Bronchial epithelial cell (primary cell): Measurements from ENCODE around the gene IL6R. TPM values are rescaled to one million over a fixed set of nuclear protein-coding genes. Genes with fewer than 3 reads are reported as not detected.
A peak's percentile ranks its signal among the peaks of the same experiment; 100 is the strongest.

Source experiments
- DNase-seq: peaks from one replicate; pipeline ENCODE4 v3.0.0-alpha.2; 2010; ENCODE audit warnings: low read depth
- FAIRE-seq: peaks from 2 replicates; lab custom pipeline; 2011; peaks lifted over from hg19 to GRCh38; lab: Jason Lieb, UNC
- H3K27me3 ChIP-seq: 2 replicates; pipeline ENCODE4 v1.5.1; 2011; ENCODE audit warnings: low read length; ENCODE audit not compliant: control insufficient read depth, insufficient read depth
- H3K36me3 ChIP-seq: 2 replicates; pipeline ENCODE4 v1.5.1; 2011; ENCODE audit warnings: low read length; ENCODE audit not compliant: control insufficient read depth, insufficient read depth
- H3K4me3 ChIP-seq: 2 replicates; pipeline ENCODE4 v1.5.1; 2011; ENCODE audit warnings: mild to moderate bottlenecking, low read depth, low read length, control low read depth
- total RNA-seq: library from RNA; depleted of rRNA; stranded (reverse); fragments of >200 nt; gene quantifications from 2 replicates; pipeline ENCODE4 v1.2.1, GENCODE V29; 2014
- TF ChIP-seq, protein P1 (sequence below): IDR thresholded peaks from 2 replicates; pipeline ENCODE4 v1.5.1; 2011; ENCODE audit warnings: mild to moderate bottlenecking, moderate library complexity, low read length, control low read depth, inconsistent platforms; ENCODE audit not compliant: insufficient read depth, severe bottlenecking

IL6R gene
- total RNA-seq, 1 donor from 2014 or later = 47.9 TPM

DNA sequence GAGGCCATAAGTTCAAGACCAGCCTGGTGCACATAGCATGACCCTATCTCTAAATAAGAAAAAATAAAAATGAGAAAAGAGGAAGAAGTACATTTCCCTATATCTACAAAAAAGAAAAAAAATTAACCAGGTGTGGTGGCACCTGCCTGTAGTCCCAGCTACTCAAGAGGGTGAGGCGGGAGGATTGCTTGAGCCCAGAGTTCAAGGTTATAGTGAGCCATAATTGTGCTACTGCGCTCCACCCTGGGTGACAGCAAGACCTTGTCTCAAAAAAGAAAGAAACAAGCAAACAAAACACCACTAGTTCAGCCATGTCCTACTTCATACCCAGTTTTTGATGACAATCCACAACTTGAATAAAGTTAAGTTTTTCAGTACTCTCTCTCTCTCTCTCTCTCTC, 66.2 kb downstream of the IL6R start:
- no peaks in the 10 kb centered on the region for H3K27me3 ChIP-seq
- no peaks in the 10 kb centered on the region for H3K36me3 ChIP-seq
- no peak for FAIRE-seq
- DNase-seq = no peak
- TF ChIP-seq, protein P1, sequence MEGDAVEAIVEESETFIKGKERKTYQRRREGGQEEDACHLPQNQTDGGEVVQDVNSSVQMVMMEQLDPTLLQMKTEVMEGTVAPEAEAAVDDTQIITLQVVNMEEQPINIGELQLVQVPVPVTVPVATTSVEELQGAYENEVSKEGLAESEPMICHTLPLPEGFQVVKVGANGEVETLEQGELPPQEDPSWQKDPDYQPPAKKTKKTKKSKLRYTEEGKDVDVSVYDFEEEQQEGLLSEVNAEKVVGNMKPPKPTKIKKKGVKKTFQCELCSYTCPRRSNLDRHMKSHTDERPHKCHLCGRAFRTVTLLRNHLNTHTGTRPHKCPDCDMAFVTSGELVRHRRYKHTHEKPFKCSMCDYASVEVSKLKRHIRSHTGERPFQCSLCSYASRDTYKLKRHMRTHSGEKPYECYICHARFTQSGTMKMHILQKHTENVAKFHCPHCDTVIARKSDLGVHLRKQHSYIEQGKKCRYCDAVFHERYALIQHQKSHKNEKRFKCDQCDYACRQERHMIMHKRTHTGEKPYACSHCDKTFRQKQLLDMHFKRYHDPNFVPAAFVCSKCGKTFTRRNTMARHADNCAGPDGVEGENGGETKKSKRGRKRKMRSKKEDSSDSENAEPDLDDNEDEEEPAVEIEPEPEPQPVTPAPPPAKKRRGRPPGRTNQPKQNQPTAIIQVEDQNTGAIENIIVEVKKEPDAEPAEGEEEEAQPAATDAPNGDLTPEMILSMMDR = no peak
- no peak overlapping the region for H3K4me3 ChIP-seq

DNA sequence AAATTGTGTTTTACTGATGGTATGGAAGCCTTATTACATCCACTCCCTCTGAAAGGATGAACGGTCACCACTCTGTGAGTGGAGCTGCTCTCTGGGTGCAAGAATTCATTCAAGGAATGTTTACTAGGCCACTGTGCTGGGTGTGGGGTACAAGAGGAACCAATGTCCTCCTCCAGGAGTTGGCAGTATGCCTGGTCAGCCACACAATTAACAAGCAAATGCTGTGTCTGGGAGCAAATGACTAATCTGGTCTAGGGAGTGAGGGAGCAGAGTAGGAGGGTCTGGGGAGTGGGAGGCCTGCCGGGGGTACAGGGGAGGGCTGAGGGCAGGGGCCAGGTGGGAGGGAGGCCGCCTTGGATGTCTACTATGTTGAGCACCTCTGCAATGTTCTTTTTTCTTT, 69.7 kb downstream of the IL6R start:
- TF ChIP-seq, protein P1 = no peak
- FAIRE-seq (no peak), DNase-seq (peak; percentile 73)
- H3K36me3 ChIP-seq = no peaks in the 10 kb centered on the region
- H3K27me3 ChIP-seq = no peaks in the 10 kb centered on the region
- no peak overlapping the region for H3K4me3 ChIP-seq

DNA sequence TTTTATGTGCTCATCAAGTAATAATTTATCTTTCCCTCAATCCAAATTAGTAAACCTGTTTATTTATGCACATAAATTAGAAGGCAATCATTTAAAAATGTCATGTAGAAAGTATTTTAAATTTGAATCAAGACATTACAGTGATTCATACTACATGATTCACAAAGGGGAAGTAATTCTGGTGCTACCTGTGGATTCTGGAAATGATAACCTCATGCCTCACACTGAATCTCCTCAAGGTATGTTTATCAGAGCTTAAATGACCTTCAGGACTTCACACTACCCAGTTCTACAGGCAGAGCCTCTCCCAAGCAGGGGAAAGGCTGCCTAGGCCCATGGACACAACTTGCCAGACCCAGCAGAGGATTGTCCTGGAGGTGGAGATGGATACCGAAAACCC, 71.6 kb downstream of the IL6R start:
- FAIRE-seq = no peak

DNA sequence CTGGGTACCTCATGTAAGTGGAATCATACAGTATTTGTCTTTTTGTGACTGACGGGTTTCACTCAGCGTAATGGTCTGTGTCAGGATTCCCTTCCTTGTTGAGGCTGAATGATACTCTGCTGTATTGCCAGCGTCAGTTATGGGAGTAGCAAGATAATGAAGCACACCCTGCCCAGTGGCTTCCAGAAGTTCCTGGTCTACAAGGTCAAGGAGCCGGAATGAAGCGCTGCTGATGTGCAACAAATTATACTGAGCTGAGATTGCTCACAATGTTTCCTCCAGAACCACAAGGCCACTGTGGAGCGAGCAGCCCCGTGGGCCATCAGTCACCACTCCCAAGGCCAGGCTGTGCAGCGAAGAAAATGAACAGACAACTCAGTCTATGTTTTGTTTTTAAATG, 72.9 kb downstream of the IL6R start:
- TF ChIP-seq, protein P1 = no peak
- FAIRE-seq (no peak), DNase-seq (no peak)
- H3K36me3 ChIP-seq = no peaks in the 10 kb centered on the region
- H3K4me3 ChIP-seq = no peak overlapping the region
- H3K27me3 ChIP-seq = no peaks in the 10 kb centered on the region

More for the DNA sequence above, 71.6 kb downstream of the IL6R start:
- TF ChIP-seq, protein P1 = no peak
- no peaks in the 10 kb centered on the region for H3K27me3 ChIP-seq
- H3K36me3 ChIP-seq = no peaks in the 10 kb centered on the region
- peak; percentile 84 for DNase-seq
- no peak overlapping the region for H3K4me3 ChIP-seq

DNA sequence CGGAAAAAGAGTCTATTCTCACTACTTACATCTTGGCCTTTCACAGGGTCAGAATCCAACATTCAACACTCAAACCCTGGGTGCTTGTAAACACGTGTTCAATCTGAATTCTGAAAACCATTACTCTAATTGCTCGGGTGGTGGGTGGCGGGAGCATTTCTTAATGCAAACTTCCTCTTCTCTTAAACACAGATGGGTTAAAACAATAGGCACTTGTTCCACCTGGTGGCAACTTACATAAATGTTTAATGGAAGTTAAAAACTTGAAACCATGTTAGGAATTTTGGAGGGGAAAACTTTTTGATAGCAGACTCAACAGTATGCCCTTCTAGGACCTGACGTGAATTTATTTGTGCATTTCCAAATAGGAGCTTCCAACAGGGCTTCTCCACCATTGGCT, 73.5 kb downstream of the IL6R start:
- DNase-seq (peak; percentile 34), FAIRE-seq (no peak)
- Histone ChIP-seq H3K27me3 (no peaks in the 10 kb centered on the region), H3K4me3 (no peak overlapping the region), H3K36me3 (no peaks in the 10 kb centered on the region)
- TF ChIP-seq, protein P1 = no peak

DNA sequence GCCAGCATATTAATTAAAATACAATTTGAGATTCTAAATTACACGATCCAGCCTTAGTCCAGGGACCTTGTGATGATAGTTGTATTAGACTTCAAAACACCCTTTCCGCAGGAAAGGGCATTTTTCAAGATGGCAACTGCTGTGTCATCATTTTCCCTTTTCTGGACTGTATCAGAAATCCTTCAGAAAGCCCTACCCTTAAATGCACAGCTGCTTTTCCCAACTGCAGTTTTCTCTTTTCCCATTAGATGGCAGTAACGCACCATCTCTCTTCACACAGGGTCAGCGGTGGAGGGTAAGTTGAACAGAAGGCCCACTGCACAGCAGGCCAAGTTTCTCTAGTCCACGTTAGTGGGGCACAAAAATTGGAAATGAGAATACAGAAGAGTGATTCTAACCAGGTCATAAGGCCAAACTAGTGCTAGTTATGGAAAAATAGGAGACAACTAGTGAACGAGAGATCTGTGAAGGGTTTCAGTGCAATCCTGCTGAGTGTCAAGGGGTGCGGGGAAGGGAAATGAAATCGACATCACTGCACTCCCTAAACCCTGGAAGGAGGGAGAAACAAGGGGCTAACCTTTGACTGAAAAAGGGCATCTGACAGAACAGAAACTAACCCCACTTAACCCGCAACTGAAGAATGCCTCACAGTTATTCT, 74.8 kb downstream of the IL6R start:
- Histone ChIP-seq H3K27me3 (no peaks in the 10 kb centered on the region), H3K4me3 (no peak overlapping the region), H3K36me3 (no peaks in the 10 kb centered on the region)
- DNase-seq (peak; percentile 75), FAIRE-seq (no peak)
- TF ChIP-seq, protein P1 = peak; percentile 87
